Measurements from ENCODE around the gene WWOX.
A peak's percentile ranks its signal among the peaks of the same experiment; 100 is the strongest.

WWOX gene

DNA sequence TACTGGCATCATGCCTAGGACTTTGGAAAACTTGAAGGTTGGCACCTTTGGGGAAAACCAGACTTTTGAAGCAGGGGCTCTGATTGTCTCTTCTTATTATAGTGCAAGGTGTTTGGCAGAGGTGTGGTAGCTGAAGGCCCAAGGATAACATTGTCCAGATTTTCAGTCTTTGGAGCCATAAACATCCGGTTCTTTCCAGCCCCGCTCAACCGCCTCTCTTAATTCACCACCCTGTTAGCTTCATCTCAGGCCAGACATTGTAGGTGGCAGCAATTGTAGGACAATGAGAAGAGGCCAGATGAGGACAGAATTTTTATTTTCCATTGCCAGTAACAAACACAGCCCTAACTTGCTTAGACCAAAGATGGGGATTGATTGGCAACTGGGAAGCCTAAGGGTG, 851.3 kb downstream of the WWOX start:
- no peak for DNase-seq

DNA sequence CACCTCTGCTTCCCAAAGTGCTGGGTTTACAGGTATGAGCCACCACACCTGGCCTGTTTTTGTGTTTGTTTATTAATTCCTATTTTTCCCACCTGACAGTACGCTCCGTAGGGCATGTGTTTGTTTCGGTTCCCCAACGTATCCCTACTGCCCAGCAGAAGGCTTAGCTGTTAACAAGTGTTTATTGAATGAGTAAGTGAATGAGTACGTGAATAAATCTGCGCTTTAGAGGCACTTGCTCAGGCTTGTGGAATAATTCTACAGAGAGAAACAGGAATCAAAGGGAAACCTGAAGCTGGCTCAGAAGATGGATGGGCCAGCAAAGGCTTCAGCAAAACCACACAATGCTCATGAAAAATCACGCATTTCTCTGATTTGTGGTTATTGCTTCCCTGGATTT, 853.2 kb downstream of the WWOX start:
- DNase-seq: no peak

DNA sequence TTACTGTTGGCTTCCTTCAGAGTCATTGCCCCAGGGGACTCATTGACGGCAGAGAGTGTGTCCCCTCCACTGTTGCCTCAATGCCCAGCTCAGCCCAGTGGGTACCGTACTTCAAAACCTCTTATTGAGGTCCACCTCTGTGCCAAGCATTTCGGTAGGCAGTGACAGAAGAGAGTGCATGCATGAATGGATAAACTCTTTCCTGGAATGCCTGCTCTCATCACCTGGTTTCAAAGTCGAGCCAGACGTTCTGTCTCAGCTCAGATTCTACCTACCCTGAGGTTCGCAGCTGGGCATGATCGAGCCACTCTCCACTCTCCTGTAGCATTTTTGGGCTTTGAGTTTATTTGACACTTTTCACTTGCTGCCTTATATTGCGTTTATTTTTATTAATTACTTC, 854.1 kb downstream of the WWOX start:
- DNase-seq: no peak

DNA sequence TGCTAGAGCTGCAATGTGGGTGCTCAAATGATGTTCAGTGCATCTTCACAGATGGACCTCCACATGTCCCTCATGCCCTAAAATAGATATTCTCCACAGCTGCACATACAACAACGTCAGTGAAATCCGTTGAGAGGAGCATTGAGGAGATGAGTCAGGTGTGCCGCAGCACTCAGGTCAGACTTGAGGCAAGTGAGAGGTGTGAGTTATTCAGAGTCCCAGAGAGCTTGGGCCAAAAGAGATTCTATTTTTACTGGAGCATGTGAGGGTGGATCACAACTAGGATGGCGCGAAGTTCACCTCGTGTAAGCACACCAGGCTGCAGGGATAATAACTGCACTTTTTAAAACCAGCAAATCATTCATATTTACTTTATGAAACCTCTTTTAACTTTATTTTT, 855.8 kb downstream of the WWOX start:
- no peak for DNase-seq

DNA sequence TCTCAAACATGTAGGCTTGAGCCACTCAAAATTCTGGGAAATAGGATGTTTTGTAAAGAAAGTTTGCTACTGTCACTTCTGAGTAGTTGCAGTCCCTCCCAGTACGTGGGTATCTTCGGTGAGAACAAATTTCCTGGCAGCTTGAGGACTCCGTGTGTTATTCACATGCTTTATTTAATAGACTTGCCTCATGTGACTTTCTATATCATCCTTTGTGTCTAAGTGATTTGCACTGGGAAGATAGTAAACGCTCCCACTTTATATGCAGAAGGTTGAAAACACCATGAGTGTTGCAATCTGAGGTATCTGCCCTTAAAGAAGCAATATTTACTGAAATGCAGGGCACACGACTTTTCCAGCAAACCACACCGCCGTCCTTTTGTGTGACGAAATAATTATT, 857.4 kb downstream of the WWOX start:
- no peak for DNase-seq

DNA sequence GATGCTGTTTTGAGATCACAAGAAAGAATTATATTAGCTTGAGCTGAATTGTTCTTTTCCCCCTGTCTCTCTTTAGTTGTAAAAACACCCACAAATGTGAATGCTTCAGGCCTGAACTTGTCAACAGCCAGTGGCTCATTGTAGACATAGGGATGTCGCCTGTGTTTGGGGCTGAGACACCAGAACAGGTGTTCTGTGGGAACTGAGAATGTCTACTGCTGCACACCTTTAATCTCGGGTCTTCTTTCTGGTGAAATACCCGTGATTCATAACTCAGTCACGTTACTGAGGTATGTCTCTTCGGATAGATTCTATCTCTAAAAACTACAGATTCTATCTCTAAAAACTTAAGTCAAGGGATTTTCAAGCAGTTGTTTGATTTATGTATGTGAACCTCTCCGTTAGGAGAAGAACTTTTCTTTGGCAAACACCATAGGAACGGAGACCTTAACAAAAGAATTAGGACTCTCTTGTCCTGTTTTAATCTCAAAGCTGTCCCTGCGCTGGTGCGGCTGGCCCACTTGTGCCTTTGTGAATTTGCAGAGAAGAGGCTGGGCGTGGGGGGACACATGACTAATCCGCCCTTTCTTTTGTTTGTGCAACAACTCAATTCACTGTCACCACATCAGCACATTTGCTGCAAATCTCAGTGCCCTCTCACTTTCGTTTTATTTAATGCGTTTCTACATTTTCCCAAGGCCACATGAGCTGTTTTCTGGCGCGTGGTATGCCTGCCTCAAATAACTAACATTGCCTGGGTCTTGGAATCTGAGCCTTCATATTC, 858.1 kb downstream of the WWOX start:
- no peak for DNase-seq

DNA sequence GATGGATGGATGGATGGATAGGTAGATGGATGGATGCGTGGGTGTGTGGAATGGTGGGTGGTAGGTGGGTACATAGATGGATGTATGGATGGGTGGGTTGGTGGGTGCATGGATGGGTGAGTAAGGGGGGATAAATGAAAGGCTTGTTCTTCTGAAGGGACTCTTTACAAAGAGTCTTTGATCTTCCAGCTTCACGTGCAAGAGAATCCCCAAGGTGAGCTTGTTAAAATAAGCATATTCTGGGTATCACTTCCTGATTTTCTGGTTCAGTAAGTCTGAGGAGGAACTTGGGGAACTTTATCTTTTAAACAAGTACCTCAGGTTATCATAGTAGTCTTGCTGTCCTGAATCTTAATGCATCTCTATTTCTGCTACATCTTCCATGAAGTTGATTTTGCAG, 862.0 kb downstream of the WWOX start:
- DNase-seq: no peak

DNA sequence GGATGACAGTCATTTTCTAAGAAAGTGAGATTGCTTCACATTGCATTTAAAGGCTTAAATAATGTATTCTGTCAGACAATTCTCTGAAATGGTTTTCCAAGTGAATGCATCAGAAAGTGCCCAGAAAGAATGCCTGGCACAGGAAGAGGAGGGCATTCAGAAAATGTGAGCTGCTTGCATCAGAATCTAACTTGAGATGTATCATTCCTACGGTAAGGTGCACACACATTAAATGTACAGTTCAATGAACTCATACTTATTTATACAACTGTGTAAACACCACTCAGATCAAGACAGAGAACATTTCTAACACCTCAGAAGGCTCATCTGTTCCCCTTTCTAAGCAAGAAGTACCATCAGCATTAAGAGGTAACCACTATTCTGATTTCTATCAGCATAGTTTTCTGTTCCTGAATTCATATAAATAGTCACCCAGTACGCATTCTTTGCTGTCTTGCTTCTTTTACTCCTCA, 863.0 kb downstream of the WWOX start:
- no peak for DNase-seq

DNA sequence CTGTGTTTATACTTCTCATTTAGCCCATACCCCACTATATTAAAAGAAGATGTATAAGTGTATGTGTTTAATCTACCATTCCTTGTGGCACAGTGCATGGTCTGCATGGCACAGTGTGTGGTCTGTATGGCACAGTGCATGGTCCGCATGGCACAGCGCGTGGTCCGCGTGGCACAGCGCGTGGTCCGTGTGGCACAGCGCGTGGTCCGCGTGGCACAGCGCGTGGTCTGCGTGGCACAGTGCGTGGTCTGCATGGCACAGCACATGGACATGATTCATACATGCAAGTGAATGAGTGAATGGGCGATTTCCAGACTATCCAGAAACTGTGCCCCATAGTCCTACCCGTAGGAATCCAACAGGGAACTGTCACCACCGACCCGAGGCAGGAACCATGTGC, 868.5 kb downstream of the WWOX start:
- no peak for DNase-seq

DNA sequence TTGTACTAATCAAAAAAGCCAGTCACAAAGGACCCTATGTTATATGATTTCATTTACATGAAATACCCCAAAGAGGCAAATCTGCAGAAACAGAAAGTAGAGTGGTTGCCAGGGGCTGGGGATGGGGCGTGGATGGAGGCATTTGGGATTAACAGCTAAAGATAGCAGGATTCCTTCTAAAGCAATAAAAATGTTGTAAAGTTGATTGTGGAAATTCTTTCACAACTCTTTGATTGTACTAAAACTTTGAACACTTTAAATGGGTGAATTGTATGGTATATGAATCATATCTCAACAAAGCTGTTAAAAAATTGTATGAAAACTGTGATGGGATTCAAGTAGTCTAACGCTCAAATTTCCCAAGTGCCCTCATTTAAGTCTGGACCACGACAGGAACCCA, 870.3 kb downstream of the WWOX start:
- no peak for DNase-seq

DNA sequence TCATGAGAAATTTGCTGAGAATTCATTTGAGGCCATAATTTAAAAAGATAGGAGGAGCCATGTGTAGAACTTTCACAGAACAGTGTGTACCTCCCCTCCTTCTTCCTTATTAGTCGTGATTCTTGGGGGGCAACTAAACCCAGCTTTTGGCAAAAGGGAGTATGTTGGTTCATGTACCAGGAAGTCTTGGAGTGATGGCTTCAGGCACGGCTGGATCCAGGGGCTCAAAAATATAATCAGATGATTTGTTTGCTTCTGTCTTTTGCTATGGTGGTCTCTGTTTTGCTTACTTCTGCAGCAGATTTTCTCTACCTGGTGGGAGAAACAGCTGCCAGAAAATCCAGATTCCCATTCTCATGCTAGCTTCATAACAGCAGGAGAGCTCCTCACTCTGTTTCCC, 871.2 kb downstream of the WWOX start:
- no peak for DNase-seq

DNA sequence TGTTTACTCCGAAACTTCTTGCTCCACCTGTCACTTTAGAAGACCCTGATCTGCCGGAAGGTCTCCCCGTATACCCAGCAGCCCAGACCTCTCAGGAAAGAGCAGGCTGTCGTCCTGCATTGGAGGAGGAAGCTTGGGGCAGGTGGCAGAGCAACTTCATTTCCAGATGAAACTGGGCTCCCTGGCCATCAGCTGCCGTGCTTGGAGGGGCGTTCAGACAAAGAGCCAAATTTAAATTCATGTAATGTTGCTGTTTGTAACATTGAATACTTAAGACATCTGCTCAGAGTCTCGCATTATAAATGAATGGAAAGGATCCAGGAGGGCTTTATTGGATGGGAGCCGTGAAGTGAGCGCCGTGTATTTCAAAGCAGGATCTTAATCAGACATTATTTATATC, 872.6 kb downstream of the WWOX start:
- no peak for DNase-seq

DNA sequence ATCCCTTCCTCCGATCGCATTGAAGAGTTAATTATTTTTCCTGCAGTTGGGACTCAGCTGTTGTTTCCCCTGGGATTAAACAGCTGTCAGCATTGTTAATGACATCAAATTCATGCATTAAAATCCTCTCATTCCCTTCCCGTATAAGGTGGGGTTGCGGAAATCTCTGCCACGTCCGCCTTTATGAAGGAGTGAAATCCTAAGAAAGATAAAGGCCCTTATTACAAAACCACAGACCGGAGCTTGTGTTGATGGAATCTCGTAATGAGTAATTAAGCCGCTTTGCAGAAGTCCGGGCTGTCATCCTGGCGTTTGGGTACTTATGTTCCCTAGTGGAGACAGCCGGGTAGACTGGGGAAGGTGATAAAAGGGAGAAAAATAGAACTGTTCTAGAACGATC, 873.5 kb downstream of the WWOX start:
- no peak for DNase-seq

DNA sequence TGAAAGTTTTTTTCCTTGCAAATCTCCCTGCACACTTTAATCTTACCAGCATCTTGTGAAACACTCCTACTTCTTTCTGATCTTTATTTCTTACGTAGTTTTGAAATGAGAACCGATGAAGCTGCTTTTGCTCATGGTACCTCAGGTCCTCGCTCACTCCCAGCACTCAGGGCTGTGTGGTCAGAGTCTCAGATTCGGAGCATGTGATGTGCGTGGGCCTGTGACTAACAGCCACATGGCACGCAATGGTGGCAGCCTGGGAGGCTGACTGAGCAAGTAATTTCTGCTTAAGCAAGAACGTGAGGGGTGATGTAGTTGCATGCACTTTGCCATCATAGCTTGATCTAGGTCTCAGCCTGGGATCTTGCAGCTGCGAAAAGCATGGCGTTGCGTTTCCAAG, 876.8 kb downstream of the WWOX start:
- peak; percentile 85 for DNase-seq

DNA sequence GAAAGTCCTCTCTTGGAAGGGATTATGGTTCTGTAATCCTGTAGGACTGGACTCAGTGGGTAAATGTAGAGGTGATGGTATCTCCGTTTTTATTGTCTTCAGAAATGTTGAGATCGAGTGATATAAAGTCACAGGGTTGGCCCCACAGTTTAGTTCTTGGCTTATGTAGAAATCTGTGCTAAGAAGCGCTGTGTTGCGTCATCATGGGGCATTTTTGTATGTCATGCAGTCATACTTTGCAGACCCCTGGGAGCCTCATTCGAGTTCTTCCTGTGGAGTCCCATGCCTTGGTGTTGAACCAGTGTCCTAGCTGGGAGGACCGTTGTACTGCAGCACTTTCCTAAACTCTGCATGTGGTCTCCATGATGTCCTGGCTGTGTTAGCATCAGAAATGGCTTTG, 881.4 kb downstream of the WWOX start:
- no peak for DNase-seq

DNA sequence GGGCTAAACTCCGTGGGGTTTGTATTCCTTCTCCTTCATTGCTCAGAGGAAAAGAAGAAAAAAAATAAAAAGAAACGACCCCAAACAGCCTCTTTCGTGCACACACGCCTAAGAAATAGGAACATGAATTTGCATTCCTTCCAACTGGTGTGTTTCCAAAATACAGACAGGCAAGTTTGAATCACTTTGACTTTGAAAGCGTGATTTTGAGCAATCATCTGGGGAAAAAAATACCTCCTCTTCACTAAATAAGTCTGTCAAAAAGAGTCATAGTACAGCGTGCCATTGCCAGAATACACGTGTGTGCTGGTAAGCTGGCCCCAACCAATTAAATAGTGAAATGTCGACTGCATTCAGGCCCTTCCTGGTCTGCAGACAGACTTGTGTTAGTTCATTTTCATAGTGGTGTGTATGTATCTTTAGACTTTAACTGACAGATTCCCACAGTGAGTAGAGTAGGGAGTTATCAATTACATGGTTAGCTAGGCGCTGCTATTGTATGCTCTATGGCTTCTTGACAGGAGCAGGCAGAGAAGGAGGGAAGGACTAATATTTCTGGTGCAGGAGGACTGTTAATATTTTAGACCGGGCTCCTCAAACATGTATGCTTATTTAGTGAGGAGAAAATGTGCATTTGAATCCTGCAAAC, 882.8 kb downstream of the WWOX start:
- DNase-seq: no peak

DNA sequence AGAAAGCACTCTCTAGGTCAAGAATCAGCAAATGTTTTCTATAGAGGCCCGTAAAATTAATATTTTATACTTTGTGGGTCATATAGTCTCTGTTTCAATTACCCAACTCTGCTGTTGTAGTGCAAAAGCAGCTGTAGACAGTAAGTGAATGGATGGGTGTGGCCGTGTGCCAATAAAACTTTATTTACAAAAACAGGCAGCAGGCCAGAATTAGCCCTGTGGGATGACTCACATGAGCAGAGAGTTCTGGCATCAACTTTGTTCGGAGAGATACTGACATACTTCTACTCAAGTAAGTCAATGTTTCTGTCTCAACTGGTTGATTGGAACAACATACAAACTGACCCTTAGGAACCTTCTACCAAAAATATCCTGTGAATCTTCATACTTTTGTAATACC, 884.9 kb downstream of the WWOX start:
- DNase-seq: no peak

DNA sequence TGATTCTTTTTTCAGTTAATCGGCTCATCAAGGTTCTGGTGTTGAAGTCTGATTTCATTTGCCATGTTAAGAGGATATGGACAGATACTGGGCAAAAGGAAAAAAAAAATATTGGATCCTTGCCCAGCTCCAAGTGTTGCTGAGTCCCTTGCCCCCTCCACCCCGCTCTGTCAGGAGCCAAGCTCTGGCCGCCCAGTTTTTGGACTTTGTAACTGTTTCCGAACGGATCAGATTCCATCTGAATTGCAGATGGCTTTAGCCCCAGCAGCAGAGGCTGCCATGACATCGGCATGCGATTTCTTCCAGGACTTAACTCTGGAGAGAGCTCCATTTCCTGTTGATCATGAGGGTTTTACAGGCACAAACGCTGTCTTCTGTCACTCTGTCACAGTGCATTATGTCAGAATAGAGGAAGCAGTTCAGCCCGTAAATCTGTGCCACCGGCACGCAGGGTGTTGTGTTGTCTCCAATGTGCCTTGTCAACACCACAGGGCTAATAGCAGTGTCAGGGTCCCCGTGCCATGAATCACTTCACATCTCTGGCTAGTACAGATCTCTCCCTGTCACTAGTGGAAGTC, 885.5 kb downstream of the WWOX start:
- peak; percentile 30 for DNase-seq

DNA sequence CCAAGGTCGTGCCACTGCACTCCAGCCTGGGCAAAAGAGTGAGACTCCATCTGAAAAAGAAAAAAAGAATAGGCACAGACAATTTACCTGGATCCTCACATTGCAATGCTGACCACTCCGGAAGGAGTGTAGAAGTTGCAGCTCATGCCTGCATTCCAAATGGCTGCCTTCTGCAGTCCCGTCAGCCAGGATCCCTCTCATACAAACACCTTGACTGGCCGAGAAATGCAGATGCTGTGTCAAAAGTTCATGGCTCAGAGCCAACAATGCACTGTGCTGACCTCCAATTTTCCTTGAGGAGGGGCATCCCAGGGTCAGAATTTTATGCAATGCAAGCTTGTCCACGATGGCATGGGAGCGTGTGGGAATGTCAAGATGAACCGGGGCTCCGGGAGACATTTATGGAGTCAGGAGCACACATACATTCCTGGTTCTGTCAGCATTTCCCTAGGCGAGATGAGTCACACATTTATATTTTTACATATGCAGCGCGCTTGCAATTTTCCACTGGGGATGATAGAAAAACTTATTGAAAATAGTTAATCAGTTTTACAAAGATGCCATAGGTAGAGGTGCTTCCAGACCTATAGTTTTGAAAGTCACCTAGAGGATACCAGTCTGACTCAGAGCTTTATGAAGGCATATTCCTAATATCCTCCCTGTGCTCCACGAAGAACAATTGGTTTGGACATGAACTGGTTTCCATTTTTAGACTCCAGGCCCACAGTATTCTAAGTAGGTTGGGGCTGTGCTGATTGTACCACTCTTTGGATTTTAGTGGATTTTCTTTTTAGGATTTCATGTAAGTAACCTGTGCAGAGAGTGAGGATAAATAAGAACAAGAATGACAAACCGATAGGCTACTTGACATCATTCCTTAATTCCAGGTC, 886.5 kb downstream of the WWOX start:
- DNase-seq: no peak

DNA sequence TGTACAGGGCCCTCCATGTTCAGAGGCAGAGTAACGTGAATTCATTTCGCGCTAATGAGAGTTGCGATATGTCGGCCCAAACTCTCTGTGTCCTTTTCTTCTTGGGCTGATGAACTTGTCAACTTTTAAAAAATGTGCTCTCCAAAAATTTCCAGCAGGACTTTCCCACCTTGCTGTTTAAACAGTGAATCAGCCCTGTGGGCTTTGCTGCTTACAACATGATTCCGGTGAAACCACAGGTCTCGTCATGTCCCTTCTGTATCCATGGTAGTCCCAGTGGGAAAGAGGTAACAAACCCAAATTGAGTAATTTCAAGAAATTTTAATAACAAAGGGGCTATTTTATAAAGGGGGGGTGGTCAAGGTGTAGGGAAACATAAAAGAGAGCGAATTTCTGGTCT, 888.2 kb downstream of the WWOX start:
- no peak for DNase-seq

DNA sequence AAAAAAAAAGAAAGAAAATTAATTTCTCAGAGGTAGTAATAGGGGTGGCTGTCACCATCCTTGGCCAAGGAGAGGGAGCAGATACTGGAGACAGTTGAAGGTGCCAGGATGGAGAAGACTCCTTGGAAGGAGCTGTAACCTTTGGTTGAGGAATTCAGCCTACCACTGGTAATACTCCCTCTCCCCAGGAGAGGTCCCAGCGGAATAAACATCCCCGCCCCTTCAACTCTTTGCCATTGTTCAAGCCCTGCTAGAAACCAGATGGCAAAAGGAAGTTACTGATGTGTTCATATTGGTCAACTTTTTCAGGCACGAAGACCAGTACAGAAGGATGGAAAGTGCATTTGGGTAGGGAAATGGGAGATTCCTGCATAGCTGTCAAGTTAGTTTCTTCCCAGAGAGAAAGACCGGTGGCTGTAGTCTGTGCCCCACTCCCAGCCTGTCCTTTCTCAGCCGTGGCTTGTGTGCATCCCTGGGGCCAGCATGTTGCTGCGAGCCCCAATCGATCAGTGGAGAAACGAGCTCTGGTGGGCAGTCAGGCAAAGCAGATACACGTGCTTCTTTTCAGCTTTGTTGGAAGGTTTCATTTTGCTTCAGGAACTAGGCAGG, 889.0 kb downstream of the WWOX start:
- peak; percentile 20 for DNase-seq

DNA sequence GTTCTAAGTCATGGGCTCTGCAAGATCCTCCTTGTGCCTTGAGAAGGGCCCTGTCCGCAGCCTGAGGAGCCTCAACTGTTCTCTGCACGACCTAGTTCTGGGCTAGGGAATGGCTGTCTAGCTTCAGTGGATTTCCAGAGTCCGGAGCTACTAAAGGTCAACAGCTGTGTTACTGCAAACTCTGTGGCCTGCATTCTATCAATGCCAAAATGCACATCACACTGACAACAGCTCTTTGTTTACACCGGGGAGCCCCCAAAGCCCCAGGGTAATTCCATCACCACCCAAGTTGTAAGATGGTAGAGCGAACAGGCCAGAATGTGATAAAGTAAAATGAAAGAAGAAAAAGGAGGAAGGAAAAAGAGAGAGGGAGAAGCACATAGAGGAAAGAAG, 890.9 kb downstream of the WWOX start:
- DNase-seq: no peak

DNA sequence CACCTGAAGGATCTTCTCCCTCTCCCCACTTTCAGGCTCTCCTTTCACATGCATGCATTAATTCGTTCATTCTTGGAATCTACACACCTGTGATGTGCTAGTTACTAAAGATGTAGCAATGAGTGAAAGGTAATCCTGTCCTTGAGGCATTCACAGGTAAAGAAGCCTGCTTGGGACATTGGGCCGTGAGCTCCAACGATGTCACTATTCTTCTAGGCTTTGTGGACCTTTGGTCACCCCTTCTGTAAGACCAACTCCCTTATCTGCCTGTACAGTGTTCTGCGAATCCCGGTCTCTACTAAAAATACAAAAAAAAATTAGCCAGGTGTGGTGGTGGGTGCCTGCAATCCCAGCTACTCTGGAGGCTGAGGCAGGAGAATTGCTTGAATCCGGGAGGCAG, 892.5 kb downstream of the WWOX start:
- DNase-seq: no peak

Data from inflammatory macrophage treated with lipopolysaccharide for 4 hours (primary cell).